ENCODE data around the gene NPIPA8.
"Not testable (repeated sequence)": the region's sequence is repeated elsewhere in the genome, so short reads cannot be mapped to it uniquely, and the experiment has no call there.

DNA sequence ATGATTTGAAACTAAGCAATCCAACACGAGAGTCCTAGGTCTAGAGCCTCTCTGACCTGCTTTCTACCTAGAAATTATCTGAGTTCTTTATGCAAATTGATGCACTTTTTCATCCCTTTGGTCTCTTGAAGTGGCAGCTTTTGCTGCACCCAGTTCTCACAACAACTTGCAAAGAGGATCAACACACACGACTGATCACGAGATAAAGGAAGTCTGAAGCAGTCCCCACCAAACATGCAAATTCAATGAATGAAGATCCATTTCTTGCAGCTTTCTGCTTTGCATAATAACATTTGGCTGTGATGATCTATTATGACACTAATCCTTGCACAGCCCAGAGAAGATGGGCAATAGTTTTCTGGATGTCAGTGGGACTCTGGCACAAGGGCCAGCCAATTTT lies 56.2 kb downstream of the NPIPA8 start:
- TF ChIP-seq EZH2 (IDR thresholded peaks at IDR 0.05); POLR2AphosphoS5 (IDR thresholded peaks at IDR 0.05; ENCODE audit: borderline replicate concordance, low read depth, low read length): not testable (repeated sequence)
